AG08396 (cell line): Measurements from ENCODE around the gene FRY.

Experiments used
- DNase-seq: peaks from one replicate; pipeline ENCODE4 v3.0.0; 2012; ENCODE audit warnings: low spot score, mixed read lengths

FRY gene

GRCh38 chr13:32086366-32086765 is 54.8 kb downstream of the FRY start:
- no peak for DNase-seq

- no peak for DNase-seq
These were observed 55.3 kb downstream of the FRY start for GRCh38 chr13:32086791-32087441.

GRCh38 chr13:32087955-32088747 is 56.6 kb downstream of the FRY start:
- no peak for DNase-seq

GRCh38 chr13:32092496-32092895 is 60.9 kb downstream of the FRY start:
- DNase-seq, result no peak

GRCh38 chr13:32093006-32093405 is 61.4 kb downstream of the FRY start:
- DNase-seq, result no peak

- DNase-seq, result no peak
These were observed 66.7 kb downstream of the FRY start for GRCh38 chr13:32098272-32098671.

- DNase-seq, result no peak
These were observed 74.2 kb downstream of the FRY start for GRCh38 chr13:32105653-32106313.

- no peak for DNase-seq
These were observed 75.9 kb downstream of the FRY start for GRCh38 chr13:32107474-32107873.

- DNase-seq, result no peak
These were observed 76.4 kb downstream of the FRY start for GRCh38 chr13:32107973-32108372.

- DNase-seq, result no peak
These were observed 82.0 kb downstream of the FRY start for GRCh38 chr13:32113532-32113931.

GRCh38 chr13:32114284-32114950 is 82.8 kb downstream of the FRY start:
- no peak for DNase-seq

GRCh38 chr13:32115066-32115465 is 83.5 kb downstream of the FRY start:
- no peak for DNase-seq

GRCh38 chr13:32116210-32116609 is 84.6 kb downstream of the FRY start:
- no peak for DNase-seq

- no peak for DNase-seq
These were observed 85.4 kb downstream of the FRY start for GRCh38 chr13:32117001-32117400.

GRCh38 chr13:32117701-32118100 is 86.1 kb downstream of the FRY start:
- DNase-seq, result no peak

GRCh38 chr13:32121316-32121715 is 89.7 kb downstream of the FRY start:
- no peak for DNase-seq

GRCh38 chr13:32124743-32125142 is 93.2 kb downstream of the FRY start:
- no peak for DNase-seq

- no peak for DNase-seq
These were observed 93.7 kb downstream of the FRY start for GRCh38 chr13:32125221-32125689.

- no peak for DNase-seq
These were observed 94.2 kb downstream of the FRY start for GRCh38 chr13:32125751-32126150.

- DNase-seq, result no peak
These were observed 94.7 kb downstream of the FRY start for GRCh38 chr13:32126278-32126677.

GRCh38 chr13:32126756-32127155 is 95.2 kb downstream of the FRY start:
- DNase-seq, result no peak

- no peak for DNase-seq
These were observed 96.1 kb downstream of the FRY start for GRCh38 chr13:32127691-32128090.
